ENCODE results near the gene TJP2.

TJP2 gene

GRCh38 chr9:69191231-69191630 is 17.2 kb downstream of the TJP2 start:
- DNase-seq (ENCODE audit: low spot score) = no peak

GRCh38 chr9:69192214-69192613 is 18.1 kb downstream of the TJP2 start:
- DNase-seq (ENCODE audit: low spot score) = no peak

GRCh38 chr9:69193685-69194032 is 19.6 kb downstream of the TJP2 start:
- DNase-seq (ENCODE audit: low spot score) = no peak

- DNase-seq (ENCODE audit: low spot score) = no peak
These were observed 20.8 kb downstream of the TJP2 start for GRCh38 chr9:69194702-69195418.

GRCh38 chr9:69195668-69196067 is 21.6 kb downstream of the TJP2 start:
- no peak for DNase-seq (ENCODE audit: low spot score)

GRCh38 chr9:69197687-69198086 is 23.6 kb downstream of the TJP2 start:
- DNase-seq (ENCODE audit: low spot score) = no peak

GRCh38 chr9:69198521-69199220 is 24.6 kb downstream of the TJP2 start:
- DNase-seq (ENCODE audit: low spot score) = no peak

- DNase-seq (ENCODE audit: low spot score) = no peak
These were observed 25.8 kb downstream of the TJP2 start for GRCh38 chr9:69199769-69200470.

GRCh38 chr9:69202556-69202955 is 28.5 kb downstream of the TJP2 start:
- no peak for DNase-seq (ENCODE audit: low spot score)

GRCh38 chr9:69204326-69204725 is 30.2 kb downstream of the TJP2 start:
- DNase-seq (ENCODE audit: low spot score) = no peak

GRCh38 chr9:69204849-69205248 is 30.8 kb downstream of the TJP2 start:
- DNase-seq (ENCODE audit: low spot score) = peak; percentile 61

GRCh38 chr9:69206047-69206446 is 32.0 kb downstream of the TJP2 start:
- no peak for DNase-seq (ENCODE audit: low spot score)

GRCh38 chr9:69207503-69207902 is 33.4 kb downstream of the TJP2 start:
- DNase-seq (ENCODE audit: low spot score) = no peak

- no peak for DNase-seq (ENCODE audit: low spot score)
These were observed 37.5 kb downstream of the TJP2 start for GRCh38 chr9:69211424-69212036.

GRCh38 chr9:69213647-69214046 is 39.6 kb downstream of the TJP2 start:
- no peak for DNase-seq (ENCODE audit: low spot score)

- DNase-seq (ENCODE audit: low spot score) = no peak
These were observed 40.9 kb downstream of the TJP2 start for GRCh38 chr9:69214939-69215338.

- DNase-seq (ENCODE audit: low spot score) = no peak
These were observed 41.9 kb downstream of the TJP2 start for GRCh38 chr9:69215774-69216485.

GRCh38 chr9:69218166-69218565 is 44.1 kb downstream of the TJP2 start:
- DNase-seq (ENCODE audit: low spot score) = no peak

- no peak for DNase-seq (ENCODE audit: low spot score)
These were observed 47.0 kb downstream of the TJP2 start for GRCh38 chr9:69221036-69221435.

GRCh38 chr9:69222970-69223369 is 48.9 kb downstream of the TJP2 start:
- no peak for DNase-seq (ENCODE audit: low spot score)

- peak; percentile 65 for DNase-seq (ENCODE audit: low spot score)
These were observed 49.5 kb downstream of the TJP2 start for GRCh38 chr9:69223605-69224004.

GRCh38 chr9:69229367-69229766 is 55.3 kb downstream of the TJP2 start:
- no peak for DNase-seq (ENCODE audit: low spot score)
